ENCODE data around the gene CYP4F8. TPM values are rescaled to one million over a fixed set of nuclear protein-coding genes. Genes with fewer than 3 reads are reported as not detected.

The CYP4F8 gene
- total RNA-seq, 1 donor from 2014 or later: not detected

DNA sequence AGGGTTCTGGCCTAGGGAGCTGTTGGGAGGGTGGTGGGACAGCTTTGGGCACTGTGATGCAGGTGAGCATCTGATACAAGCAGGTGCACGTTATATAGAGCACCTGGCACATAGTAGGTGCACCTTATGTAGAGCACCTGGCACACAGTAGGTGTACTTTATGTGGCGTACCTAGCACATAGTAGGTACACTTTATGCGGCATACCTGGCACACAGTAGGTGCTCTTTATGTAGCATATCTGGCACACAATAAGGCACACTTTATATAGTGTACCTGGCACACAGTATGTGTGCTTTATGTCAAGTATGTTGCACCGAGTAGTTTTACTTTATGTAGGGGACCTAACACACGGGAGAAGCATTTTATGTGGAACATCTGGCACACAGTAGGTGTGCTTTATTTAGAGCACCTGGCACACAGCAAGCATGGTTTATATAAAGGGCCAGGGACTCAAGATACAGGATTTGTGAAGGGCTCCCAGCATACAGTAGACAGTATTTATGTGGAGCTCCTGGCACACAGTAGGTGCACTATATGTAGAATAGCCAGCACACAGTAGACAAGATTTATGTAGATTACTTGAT is 56.3 kb downstream of the CYP4F8 start:
- DNase-seq (no peak), ATAC-seq (ENCODE audit: low read depth) (no peak)
- Mint-ChIP-seq H3K27ac (no peak overlapping the region), H3K4me3 (no peak overlapping the region), H3K27me3 (peaks cover 4% of the 10 kb centered on the region), H3K36me3 (ENCODE audit: low read depth) (no peaks in the 10 kb centered on the region), H3K4me1 (peaks cover 2% of the 10 kb centered on the region), H3K9me3 (no peaks in the 10 kb centered on the region)
- TF ChIP-seq, protein P1, sequence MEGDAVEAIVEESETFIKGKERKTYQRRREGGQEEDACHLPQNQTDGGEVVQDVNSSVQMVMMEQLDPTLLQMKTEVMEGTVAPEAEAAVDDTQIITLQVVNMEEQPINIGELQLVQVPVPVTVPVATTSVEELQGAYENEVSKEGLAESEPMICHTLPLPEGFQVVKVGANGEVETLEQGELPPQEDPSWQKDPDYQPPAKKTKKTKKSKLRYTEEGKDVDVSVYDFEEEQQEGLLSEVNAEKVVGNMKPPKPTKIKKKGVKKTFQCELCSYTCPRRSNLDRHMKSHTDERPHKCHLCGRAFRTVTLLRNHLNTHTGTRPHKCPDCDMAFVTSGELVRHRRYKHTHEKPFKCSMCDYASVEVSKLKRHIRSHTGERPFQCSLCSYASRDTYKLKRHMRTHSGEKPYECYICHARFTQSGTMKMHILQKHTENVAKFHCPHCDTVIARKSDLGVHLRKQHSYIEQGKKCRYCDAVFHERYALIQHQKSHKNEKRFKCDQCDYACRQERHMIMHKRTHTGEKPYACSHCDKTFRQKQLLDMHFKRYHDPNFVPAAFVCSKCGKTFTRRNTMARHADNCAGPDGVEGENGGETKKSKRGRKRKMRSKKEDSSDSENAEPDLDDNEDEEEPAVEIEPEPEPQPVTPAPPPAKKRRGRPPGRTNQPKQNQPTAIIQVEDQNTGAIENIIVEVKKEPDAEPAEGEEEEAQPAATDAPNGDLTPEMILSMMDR (IDR thresholded peaks at IDR 0.05): no peak
- intact Hi-C loops (cut with micrococcal nuclease): no loop called here
- POLR2A ChIA-PET: no interaction called here
- CTCF ChIA-PET: no interaction called here

DNA sequence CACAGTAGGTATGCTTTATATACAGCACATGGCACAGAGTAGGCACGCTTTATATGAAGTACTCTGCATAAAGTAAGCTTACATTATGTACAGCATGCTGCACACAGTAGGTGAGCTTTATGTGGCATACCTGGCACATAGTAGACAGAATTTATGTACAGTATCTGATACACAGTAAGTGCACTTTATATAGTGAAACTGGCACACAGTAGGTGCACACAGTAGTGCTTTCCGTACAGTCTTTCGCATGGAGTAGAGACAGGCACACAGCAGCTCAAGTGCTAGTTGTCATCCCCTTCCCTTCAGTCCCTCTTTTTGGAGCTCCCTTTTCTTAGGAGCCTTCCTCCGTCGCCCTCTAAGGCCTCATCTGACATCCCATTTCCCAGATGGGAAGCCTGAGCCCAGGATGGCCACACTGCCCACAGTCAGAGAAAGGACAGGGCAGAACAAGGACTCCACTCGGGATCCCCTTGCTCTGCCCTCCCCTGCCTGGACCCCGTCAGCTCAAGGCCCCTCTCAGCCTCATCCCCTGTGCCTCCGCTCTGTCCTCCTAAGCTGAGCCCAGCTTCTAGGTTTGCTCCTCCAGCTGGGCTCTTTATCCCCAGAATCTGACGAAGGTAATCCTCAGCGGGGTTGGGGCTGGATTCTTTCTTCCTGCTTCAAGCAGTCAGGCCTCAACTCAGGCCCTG is 57.0 kb downstream of the CYP4F8 start:
- POLR2A ChIA-PET: no interaction called here
- peaks cover 4% of the 10 kb centered on the region for H3K27me3 Mint-ChIP-seq
- H3K4me3 Mint-ChIP-seq: no peak overlapping the region
- DNase-seq (no peak), ATAC-seq (ENCODE audit: low read depth) (no peak)
- no peak overlapping the region for H3K27ac Mint-ChIP-seq
- no peaks in the 10 kb centered on the region for H3K36me3 Mint-ChIP-seq (ENCODE audit: low read depth)
- peaks cover 2% of the 10 kb centered on the region for H3K4me1 Mint-ChIP-seq
- CTCF ChIA-PET: no interaction called here
- TF ChIP-seq, protein P1 (IDR thresholded peaks at IDR 0.05): no peak
- H3K9me3 Mint-ChIP-seq: no peaks in the 10 kb centered on the region
- intact Hi-C loops (cut with micrococcal nuclease): no loop called here

DNA sequence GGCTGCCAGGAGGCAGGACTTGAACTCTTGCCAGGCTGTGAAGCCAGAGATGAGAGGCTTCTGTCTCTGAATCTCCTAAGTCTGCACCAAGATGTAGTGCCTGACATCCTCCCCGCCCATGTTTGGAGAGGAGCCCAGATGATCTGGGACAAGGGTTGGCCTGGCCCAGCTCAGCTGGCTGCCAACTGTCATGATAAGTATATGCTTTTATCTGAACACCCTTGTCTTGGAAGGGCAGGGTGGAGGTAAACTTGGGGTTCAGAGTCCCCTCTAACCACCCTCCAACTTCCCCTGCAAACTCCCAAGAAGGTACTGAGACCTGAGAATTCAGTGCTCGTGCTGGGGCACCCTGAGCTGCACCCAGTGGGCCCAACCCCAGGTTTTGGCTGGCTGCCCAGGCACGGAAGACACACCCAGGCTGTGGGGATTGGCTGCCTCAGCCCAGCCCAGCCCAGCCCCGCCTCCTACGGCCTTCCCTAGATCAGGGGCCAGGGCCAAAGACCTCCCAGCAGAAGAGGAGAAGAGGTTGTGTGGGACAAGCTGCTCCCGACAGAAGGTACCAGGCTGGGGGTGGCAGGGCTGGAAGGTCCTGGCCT is 57.7 kb downstream of the CYP4F8 start, which contains the start of gene CYP4F12:
CYP4F12 (plus strand) TSS at position 508 of the 596 bp plus-strand sequence. CDS start 443 bp downstream, outside the sequence.
- Mint-ChIP-seq H3K36me3 (ENCODE audit: low read depth) (no peaks in the 10 kb centered on the region), H3K4me3 (no peak within 1 kb of the TSS), H3K9me3 (no peaks in the 10 kb centered on the region), H3K27me3 (peaks cover 4% of the 10 kb centered on the region), H3K27ac (no peak within 1 kb of the TSS), H3K4me1 (peaks cover 2% of the 10 kb centered on the region)
- POLR2A ChIA-PET: no interaction called here
- DNase-seq (no peak), ATAC-seq (ENCODE audit: low read depth) (no peak)
- intact Hi-C loops (cut with micrococcal nuclease): no loop called here
- CTCF ChIA-PET: no interaction called here
- TF ChIP-seq, protein P1 (IDR thresholded peaks at IDR 0.05): no peak

DNA sequence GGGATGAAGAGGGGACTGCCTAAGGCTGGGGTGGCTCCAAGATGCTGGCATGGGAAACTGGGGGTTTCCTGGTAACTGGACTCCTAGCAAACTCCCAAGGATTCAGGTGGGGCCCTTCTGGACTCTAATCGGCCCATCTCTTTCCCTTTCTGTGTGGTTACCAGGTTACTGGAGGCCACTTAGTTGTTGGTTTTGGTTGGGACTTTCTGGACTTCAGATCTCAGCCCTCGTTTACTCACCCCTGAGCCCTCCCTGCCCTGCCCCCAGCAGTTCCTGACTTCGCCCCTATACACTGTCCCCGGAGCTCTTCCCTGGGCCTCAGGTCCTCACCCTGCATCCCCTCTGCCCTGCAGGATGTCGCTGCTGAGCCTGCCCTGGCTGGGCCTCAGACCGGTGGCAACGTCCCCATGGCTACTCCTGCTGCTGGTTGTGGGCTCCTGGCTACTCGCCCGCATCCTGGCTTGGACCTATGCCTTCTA is 58.2 kb downstream of the CYP4F8 start:
- DNase-seq (no peak), ATAC-seq (ENCODE audit: low read depth) (no peak)
- H3K4me3 Mint-ChIP-seq: no peak overlapping the region
- ChIA-PET CTCF (no interaction called here), POLR2A (no interaction called here)
- H3K36me3 Mint-ChIP-seq (ENCODE audit: low read depth): no peaks in the 10 kb centered on the region
- H3K9me3 Mint-ChIP-seq: no peaks in the 10 kb centered on the region
- intact Hi-C loops (cut with micrococcal nuclease): no loop called here
- peaks cover 4% of the 10 kb centered on the region for H3K27me3 Mint-ChIP-seq
- peaks cover 2% of the 10 kb centered on the region for H3K4me1 Mint-ChIP-seq
- TF ChIP-seq, protein P1 (IDR thresholded peaks at IDR 0.05): no peak
- no peak overlapping the region for H3K27ac Mint-ChIP-seq

DNA sequence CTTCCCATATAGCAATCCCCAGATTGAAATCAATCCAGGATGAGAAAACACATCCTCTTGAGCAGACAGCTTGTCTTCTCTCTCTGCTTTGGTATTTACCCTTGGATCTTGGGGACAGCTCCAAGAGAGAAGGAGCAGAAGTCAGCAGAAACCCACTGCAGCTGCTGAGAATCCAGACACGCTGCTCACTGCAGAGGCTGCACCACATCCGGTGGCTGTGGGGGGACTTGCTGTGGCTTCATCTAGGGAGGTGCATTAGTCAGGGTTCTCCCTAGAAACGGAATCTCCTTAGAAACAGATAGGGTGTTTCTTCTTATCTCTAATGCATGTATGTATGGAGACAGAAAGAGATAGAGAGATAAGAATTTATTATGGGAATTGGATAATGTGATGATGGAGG is 60.5 kb downstream of the CYP4F8 start:
- peaks cover 7% of the 10 kb centered on the region for H3K27me3 Mint-ChIP-seq
- ATAC-seq (ENCODE audit: low read depth) (no peak), DNase-seq (no peak)
- CTCF ChIA-PET: no interaction called here
- POLR2A ChIA-PET: no interaction called here
- H3K4me1 Mint-ChIP-seq: peaks cover 2% of the 10 kb centered on the region
- intact Hi-C loops (cut with micrococcal nuclease): no loop called here
- no peaks in the 10 kb centered on the region for H3K36me3 Mint-ChIP-seq (ENCODE audit: low read depth)
- no peaks in the 10 kb centered on the region for H3K9me3 Mint-ChIP-seq
- TF ChIP-seq, protein P1 (IDR thresholded peaks at IDR 0.05): no peak
- H3K4me3 Mint-ChIP-seq: no peak overlapping the region
- no peak overlapping the region for H3K27ac Mint-ChIP-seq
